ENCODE results near the gene OR4S1.
A peak's percentile ranks its signal among the peaks of the same experiment; 100 is the strongest.
"Not testable (repeated sequence)": the region's sequence is repeated elsewhere in the genome, so short reads cannot be mapped to it uniquely, and the experiment has no call there.

Gene OR4S1, protein sequence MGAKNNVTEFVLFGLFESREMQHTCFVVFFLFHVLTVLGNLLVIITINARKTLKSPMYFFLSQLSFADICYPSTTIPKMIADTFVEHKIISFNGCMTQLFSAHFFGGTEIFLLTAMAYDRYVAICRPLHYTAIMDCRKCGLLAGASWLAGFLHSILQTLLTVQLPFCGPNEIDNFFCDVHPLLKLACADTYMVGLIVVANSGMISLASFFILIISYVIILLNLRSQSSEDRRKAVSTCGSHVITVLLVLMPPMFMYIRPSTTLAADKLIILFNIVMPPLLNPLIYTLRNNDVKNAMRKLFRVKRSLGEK

DNA sequence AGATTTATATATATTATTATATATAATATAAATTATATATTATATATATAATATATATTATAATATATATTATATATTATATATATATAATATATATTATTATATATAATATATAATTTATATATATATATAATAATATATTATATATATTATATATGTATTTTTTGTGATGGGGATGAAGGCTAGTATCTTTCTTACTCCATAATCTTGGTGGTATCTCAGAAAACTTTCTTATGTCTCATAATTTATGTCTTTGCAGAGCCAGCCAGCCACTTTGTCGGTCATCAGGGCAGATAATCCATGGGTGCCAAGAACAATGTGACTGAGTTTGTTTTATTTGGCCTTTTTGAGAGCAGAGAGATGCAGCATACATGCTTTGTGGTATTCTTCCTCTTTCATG lies at the start of gene OR4S1:
OR4S1 (plus strand) TSS at position 301 of the 400 bp plus-strand sequence; CDS start at position 301, 0 bp downstream.
- DNase-seq: no peak

DNA sequence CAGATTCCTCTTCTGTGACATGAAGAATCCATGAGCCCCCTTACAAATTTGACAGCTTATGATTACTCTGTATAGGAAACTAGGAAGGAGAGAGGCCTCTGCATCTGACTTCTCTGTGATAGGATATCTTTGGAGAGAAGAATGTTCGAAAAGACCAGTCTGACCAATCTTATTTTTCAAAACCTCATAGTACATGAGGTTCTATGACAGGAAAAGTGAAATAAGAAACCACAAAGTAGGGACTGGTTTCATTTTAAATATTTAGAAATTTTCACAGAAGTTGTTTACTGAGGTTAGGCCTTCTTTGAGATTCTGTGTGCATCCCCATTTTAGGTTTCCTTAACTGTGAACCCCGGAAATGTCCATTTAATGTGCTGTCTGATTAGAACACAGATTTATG lies 44.4 kb upstream of the OR4S1 start:
- no peak for DNase-seq

DNA sequence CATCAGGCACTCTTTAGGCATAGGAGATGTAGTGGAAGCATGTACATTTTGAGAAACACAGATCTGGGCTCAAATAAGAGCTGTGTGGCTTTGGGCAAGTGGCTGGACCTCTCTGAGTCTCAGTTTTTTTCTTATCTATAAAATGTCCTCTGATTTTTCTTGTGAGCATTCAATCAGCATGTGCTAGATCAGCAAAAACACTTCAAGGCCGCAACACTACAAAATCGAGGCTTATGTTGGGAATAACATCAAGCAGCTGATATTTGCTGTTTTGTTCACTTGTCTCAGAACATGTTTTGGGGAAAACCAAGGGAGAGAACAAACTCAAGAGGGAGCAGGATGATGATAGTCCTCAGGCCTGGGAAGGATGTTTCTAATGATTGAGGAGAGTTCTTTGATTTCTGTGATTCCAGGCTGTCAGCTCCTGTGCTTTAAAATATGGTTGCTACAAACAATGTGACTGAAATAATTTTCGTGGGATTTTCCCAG lies 42.6 kb upstream of the OR4S1 start, which contains the start of gene OR4X1:
OR4X1 (plus strand) TSS at position 439 of the 489 bp plus-strand sequence; CDS start at position 439, 0 bp downstream.
- DNase-seq: no peak

DNA sequence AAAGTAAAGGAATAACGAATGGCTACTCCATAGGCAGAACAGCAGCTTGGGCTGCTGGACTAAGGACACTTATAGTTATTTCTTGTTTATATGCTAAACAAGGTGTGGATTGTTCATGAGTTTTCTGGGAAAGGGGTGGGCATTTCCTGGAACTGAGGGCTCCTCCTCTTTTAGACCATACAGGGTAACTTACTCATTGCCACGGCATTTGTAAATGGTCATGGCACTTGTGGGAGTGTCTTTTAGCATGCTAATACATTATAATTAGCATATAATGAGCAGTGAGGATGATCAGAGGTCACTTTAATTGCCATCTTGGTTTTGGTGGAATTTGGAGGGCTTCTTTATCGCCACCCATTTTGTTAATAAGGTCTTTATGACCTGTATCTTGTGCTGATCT lies 35.4 kb upstream of the OR4S1 start:
- DNase-seq: no peak

DNA sequence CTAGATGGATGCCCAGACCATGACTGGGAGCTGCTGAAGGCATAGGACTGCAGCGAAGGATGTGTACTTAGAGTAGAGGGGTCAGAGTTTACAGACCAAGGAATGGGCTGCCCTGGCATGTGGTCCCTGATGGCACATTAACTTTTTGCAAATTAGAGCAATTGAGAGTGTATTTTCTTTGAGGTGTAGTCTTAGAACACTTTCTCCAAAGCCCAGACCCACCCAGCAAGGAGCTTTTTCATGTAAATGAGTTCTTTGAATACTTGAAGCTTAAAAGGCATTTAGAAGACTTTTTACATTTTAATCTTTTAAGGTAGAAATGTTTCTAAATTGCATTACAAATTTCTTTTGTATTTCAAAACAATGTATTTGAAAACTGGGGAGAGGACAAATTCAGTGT lies 33.4 kb upstream of the OR4S1 start:
- DNase-seq: no peak

DNA sequence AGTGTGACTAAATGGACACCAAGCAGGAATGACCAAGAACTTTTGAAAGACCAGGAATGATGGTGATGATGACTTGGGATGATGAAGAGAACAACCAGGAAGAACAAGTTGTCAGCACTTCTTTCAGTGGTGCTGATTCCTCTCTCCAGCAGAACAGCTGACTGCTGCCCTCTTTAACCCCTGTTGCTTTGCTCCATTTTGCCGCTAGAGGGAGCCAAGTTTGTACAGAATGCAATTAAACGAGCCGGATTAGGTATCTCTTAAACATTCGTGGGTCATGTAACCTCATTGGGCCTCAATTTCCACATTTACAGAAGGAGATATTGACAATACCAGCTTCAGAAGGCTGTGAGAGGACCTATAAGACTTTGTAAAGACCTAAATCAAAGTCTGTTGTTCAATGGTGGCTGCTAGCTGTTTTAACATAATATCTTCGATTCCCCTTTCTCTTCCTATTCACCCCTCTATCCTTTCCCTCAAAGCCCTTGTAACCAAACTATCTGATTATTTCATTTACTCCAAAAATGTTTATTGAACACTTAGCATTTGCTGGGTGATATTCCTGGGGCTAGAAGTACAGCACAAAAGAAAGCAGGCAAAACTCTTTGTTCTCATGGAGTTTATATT lies 1.9 kb downstream of the OR4S1 start:
- peak; percentile 55 to 79 for DNase-seq

DNA sequence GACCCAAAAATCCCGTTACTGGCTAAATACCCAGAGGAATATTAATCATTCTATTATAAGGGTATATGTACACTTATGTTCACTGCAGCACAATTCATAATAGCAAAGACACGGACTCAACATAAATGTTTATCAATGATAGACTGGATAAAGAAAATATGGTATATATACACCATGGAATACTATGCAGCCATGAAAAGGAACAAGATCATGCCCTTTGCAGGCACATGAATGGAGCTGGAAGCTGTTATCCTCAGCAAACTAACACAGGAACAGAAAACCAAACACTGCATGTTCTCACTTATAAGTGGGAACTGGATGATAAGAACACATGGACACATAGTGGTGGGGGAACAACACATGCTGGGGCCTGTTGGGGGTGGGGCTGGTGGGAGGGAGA lies 7.6 kb downstream of the OR4S1 start:
- DNase-seq: not testable (repeated sequence)

DNA sequence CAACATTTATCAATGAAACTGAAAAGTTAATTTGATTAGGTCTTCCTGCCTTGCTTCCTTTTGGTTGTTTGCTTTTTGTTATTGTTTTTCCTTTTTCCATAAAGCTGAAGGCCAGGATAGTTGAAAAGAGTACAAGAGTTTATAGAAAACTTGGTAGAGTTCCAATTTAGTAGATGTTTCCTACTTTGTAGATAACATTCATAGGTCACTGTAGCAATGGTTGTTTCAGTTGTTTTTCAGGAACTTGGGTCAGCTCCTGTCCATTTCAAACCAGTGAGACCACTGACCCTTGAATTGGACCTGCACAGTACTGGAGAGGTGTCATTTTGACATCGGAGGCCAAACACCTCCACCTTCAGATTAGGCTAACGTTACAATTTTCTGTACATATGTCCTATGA lies 13.8 kb downstream of the OR4S1 start:
- not testable (repeated sequence) for DNase-seq

DNA sequence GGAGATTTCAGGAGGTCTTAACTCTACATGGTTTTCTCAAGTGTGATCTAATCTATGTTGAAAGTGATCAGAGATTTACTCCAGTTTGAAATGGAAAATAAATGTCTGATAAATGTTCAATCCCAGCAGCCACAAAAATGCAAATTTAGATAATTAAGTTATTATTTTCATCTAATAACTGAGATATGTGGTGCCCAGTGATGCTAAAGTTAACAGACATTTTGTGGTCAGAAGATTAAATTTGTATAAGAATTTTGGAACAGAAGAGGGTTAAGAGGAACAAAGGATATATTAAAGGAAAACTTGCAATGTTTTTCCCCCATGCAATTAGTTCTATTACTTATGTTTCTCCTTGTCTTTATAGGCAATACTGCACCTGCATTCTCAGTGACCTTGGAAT lies 18.6 kb downstream of the OR4S1 start, which contains the start of gene OR4C3:
OR4C3 (plus strand) TSS at position 301 of the 400 bp plus-strand sequence. CDS start 102 bp downstream, outside the sequence.
- DNase-seq: not testable (repeated sequence)

DNA sequence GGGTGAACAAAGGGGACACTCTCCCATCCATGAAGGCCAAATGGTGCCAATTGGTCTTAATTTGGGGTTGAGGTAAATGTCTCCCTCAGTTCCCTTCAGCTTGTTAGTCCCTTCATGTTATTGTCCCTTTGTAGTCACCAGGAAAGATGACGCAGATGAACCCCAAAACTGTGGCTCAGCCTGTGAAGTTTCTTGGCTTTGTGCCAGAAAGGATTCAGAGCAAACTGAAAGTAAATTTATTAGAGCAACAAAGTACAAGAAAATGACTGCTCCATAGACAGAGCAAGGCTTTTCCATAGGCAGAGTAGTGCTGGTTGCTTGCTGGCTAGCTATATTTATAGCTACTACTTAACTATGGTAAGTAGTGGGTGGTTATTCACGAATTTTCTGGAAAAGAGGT lies 35.4 kb downstream of the OR4S1 start:
- no peak for DNase-seq

DNA sequence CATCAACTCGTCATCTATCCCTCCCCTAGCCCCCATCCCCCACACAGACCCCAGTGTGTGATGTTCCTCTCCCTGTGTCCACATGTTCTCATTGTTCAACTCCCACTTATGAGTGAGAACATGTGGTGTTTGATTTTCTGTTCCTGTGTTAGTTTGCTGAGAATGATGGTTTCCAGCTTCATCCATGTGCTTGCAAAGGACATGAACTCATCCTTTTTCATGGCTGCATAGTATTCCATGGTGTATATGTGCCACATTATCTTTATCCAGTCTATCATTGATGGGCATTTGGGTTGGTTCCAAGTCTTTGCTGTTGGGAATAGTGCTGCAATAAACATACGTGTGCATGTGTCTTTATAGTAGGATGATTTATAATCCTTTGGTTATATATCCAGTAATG lies 36.5 kb downstream of the OR4S1 start:
- not testable (repeated sequence) for DNase-seq

DNA sequence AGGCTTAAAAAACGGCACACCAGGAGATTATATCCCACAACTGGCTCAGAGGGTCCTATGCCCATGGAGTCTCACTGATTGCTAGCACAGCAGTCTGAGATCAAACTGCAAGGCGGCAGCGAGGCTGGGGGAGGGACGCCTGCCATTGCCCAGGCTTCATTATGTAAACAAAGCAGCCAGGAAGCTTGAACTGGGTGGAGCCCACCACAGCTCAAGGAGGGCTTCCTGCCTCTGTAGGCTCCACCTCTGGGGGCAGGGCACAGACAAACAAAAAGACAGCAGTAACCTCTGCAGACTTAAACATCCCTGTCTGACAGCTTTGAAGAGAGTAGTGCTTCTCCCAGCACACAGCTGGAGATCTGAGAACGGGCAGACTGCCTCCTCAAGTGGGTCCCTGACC lies 40.3 kb downstream of the OR4S1 start:
- DNase-seq: not testable (repeated sequence)

DNA sequence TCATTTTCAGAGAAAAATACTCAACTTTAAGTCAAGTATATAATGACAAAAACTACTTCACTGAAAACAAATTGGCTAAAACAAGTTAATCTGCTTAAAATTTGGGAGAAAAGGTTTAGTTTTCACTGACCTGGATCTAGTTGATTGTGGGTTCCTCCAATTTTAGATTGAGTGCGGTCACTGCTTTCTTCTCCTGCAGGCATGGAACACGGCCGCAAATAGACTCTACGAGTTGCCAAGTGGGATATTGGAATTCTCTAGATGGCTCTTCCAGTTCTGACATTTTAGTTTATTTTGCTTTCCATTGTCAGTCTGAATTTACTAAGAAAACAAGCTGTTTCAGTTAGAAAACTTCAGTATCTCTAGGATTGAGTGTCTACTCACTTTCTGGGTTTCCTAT lies 48.0 kb downstream of the OR4S1 start:
- DNase-seq: no peak

DNA sequence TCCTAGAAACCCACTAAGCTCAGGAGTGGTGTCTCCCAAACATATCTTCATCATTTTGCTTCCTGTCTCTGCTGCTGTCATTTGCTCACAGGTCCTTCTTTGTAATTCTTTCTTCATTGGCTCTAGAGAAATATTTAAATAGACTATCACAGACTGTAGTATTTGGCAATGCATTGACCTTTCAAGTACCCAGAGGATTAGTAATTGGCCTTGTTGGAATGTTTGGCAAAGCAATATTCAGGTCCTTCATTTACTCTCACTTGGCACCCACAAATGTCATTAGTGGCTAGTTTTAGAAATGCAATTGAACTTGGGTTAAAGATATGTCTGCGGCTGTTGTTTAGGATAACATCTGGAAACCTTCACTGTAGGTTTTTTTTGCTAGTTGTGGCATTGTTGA lies 48.7 kb downstream of the OR4S1 start:
- DNase-seq: no peak

Data from NCI-H446 (cell line).